GM19463 (cell line): ENCODE measurements around the gene MED29.
"Not testable (repeated sequence)": the region's sequence is repeated elsewhere in the genome, so short reads cannot be mapped to it uniquely, and the experiment has no call there.

Experiments used
- ATAC-seq: cut with Tn5 transposase; IDR thresholded peaks from one replicate; pipeline ENCODE4 v1.9.1; 2021; ENCODE audit warnings: mild to moderate bottlenecking, moderate library complexity; ENCODE audit not compliant: unreplicated experiment

The MED29 gene

GRCh38 chr19:39370735-39371134, 20.4 kb upstream of the MED29 start:
- no peak for ATAC-seq

DNA sequence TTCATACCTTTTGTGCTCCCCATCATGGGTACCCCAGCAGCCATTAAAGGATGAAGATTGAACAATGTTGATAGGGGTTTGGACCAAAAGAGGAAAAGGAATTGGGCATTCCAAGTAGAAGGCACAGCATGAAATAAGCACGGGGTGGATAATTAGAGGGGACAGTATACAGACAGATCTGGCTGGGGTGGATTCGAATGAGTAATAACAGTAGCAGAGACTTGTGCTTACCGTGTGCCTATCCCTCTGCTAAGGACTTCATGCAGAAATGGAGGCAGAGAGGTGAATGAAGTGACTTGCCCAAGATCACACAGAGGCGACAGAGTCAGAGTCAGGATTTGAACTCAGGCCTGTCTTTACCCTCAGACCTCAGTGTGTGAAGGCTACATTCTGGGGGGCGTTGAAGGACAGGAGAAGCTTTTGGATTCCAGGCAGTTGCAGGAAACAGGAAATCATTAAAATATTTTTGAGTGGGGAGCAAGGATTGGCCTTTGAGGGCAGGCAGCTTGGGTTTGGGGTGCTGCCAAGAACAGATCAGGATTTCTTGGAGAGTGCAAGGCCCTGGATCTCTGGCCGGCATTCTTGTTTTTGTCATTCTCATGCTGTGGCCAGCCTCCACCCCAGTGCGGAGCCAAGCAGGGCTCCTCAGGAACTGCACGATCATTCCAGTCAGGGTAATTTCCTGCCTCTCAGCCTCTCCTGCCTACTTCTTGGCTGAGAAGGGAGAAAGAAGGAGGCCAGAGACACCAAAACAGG, 19.0 kb upstream of the MED29 start:
- no peak for ATAC-seq

DNA sequence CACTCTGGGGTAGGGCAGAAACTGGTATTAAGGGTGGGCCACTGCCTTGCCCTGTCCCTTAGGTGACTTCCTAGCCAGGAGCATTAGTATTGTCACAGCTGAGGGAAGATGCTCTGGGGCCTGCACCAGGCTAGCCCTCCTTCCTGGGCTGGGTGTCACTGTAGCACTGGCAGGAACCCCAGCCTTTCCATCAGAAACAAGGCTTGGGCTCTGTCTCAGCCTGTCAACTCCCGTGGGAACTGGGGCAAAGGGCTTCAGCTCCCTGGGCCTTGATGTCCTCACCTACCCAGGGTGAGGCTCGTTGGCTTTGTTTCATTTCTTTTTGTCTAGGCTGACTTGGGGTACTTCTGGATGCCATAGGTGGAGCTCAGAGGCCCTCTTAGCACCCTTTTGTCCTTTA, 18.2 kb upstream of the MED29 start:
- no peak for ATAC-seq

- ATAC-seq = no peak
Measured at GRCh38 chr19:39375929-39376328, 15.2 kb upstream of the MED29 start.

DNA sequence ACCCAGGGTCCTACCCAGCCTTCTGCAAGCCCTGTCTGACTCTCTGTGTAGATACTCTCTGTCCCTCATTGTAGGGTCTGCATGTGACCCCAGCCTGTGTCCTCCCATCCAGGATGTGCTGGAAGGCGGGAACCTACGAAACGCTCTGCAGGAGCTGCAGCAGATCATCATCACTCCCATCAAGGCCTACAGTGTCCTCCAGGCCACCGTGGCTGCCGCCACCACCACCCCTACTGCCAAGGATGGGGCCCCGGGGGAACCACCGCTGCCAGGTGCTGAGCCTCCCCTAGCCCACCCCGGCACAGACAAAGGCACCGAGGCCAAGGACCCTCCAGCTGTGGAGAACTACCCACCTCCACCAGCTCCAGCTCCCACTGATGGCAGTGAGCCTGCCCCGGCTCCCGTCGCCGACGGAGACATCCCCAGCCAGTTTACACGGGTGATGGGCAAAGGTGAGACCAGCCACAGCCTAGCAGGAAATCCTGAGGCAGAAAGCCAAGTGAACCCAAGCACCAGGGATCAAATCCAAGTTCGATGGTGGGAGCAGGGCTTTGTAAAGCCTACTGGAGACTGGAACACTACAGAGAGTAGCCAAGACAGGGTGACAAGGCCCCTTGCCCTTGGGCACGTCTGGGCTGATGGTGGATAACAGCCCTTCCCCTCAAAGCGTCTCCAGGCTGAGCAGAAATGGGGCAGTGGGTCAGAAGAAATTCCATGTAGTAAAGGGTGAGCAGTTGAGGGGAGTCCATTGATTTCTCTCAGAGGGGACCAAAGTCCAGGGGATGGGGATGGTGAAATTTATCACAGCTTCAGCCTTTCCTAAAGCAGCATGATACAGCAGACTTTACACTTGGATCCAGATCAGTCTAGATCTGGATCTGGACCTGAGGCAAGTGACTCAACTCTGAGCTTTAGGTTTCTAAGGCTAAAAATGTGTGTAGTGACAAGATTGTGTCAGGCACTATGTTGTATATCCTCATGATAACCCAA, 13.5 kb upstream of the MED29 start:
- no peak for ATAC-seq

GRCh38 chr19:39379366-39379765, 11.8 kb upstream of the MED29 start:
- not testable (repeated sequence) for ATAC-seq

GRCh38 chr19:39379865-39380396, 11.2 kb upstream of the MED29 start:
- ATAC-seq = no peak

GRCh38 chr19:39380521-39381502, 10.4 kb upstream of the MED29 start:
- ATAC-seq = no peak

DNA sequence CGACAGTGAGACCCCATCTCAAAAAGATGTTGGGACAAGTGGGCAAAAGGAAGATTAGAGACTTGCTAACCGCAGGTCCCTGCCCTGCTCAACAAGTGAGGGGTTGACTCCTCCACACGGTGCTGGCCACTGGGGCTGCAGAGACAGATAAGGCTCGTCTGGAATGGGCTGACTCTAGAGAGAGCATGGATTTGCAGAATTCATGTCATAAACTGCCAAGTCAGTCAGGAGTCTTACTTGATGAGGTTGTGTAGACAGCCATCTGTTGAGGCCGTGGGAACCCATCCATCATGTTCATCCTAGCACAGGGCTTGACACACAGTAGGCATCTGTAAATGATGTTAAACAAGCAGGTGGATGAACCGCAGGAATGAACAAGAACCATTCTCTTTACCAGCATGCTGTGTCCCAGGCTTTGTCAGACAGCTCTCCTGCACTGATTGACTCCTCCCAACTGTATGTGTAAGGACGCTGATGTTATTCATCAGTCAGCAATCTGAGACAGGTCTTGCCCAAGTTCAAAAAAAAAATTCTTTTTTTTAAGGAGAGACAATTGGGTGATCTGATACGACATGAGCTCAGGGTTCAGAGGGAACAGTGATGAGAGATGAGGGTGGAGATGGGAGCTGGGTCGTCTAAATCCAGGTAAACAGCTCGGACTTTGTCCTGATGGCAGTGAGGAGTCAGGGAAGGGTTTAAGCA, 9.1 kb upstream of the MED29 start:
- no peak for ATAC-seq

- ATAC-seq = no peak
Measured at GRCh38 chr19:39382991-39383828, 8.0 kb upstream of the MED29 start.

- ATAC-seq = no peak
Measured at GRCh38 chr19:39384839-39385568, 6.2 kb upstream of the MED29 start.

- ATAC-seq = no peak
Measured at GRCh38 chr19:39385629-39386411, 5.4 kb upstream of the MED29 start.

GRCh38 chr19:39386557-39386956, 4.6 kb upstream of the MED29 start:
- ATAC-seq = no peak

DNA sequence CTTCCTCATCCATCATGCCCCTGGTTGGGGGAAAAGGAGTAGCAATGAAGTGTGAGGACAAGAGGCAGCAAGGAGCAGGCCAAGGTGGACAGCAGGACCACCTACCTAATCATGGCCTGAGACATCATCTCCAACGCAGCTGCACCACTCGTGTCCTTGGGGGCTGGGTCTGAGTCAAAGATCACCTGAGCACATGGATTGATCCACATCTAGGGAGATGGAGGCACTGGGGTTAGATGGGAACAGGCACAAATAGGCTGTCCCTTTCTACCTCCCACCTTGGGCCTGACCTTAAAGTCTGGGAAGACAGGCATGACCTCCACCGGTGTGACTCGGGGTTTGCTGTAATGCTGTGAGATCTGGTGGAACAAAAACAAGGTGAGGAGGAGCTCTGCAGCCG, 2.5 kb upstream of the MED29 start:
- ATAC-seq = no peak

GRCh38 chr19:39389631-39390414, 1.4 kb upstream of the MED29 start:
- ATAC-seq = no peak

DNA sequence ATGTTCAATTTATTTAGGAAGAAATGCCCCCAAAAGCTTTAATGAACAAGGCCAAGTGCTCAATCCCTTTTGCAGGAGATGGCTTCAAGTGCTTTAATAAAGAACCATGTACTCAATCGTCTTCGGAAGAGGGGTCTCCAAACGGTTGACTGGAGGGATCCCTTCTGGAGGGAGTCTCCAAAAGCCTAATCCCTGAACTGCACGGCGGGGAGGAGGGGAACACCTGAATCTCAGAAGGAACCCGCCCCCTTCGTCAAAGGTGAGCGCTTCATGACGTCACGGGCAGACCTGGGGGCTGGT, 777 bp upstream of the MED29 start:
- no peak for ATAC-seq
